ENCODE data around the gene KLHL36.

DNA sequence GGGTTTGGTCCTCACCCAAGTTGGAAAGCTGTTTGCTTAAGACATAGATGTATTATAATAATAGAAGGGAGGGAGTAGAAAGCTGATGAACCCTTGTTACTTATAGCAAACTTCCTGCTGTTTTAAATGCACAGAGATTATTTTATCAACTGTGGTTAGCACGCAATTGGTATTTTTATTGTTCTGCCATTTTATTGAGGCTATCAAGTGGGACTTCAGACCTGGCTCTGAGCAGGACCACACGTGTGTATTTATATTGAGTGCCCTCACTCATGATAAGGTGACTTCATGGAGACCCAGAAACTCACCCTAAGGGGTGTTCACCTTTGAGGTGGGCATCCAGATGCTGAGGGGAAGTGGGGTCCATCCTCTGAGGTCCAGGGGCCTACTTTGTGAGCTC, 17.0 kb downstream of the KLHL36 start:
- no peak for TF ChIP-seq EZH2 (IDR thresholded peaks at IDR 0.05; ENCODE audit: borderline replicate concordance, low read length)
- TF ChIP-seq, protein P1, sequence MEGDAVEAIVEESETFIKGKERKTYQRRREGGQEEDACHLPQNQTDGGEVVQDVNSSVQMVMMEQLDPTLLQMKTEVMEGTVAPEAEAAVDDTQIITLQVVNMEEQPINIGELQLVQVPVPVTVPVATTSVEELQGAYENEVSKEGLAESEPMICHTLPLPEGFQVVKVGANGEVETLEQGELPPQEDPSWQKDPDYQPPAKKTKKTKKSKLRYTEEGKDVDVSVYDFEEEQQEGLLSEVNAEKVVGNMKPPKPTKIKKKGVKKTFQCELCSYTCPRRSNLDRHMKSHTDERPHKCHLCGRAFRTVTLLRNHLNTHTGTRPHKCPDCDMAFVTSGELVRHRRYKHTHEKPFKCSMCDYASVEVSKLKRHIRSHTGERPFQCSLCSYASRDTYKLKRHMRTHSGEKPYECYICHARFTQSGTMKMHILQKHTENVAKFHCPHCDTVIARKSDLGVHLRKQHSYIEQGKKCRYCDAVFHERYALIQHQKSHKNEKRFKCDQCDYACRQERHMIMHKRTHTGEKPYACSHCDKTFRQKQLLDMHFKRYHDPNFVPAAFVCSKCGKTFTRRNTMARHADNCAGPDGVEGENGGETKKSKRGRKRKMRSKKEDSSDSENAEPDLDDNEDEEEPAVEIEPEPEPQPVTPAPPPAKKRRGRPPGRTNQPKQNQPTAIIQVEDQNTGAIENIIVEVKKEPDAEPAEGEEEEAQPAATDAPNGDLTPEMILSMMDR (conservative IDR thresholded peaks at IDR 0.05 in 1 of 2, IDR thresholded peaks at IDR 0.05 in 1 of 2; ENCODE audit: extremely low read depth in 1 of 2, insufficient read depth in 1 of 2, low read depth in 1 of 2, low read length in 2 of 2) = no peak

Measured in mammary epithelial cell (primary cell).